NCI-H2029 (cell line): Measurements from ENCODE around the gene TAX1BP3.

Experiments used
- DNase-seq: peaks from one replicate; lab custom pipeline; 2025; lab: John Stamatoyannopoulos, UW

TAX1BP3 gene

GRCh38 chr17:3657874-3658783 lies 10.2 kb downstream of the TAX1BP3 start:
- no peak for DNase-seq

GRCh38 chr17:3657588-3657869 lies 10.8 kb downstream of the TAX1BP3 start:
- no peak for DNase-seq

GRCh38 chr17:3656755-3657587 lies 11.4 kb downstream of the TAX1BP3 start:
- no peak for DNase-seq

- no peak for DNase-seq
Measured at GRCh38 chr17:3656353-3656752, 12.0 kb downstream of the TAX1BP3 start.

GRCh38 chr17:3655766-3656165 lies 12.6 kb downstream of the TAX1BP3 start:
- DNase-seq: no peak

- DNase-seq: no peak
Measured at GRCh38 chr17:3647769-3648555, 20.4 kb downstream of the TAX1BP3 start.

GRCh38 chr17:3647251-3647650 lies 21.1 kb downstream of the TAX1BP3 start:
- DNase-seq: no peak

GRCh38 chr17:3645310-3645709 lies 23.1 kb downstream of the TAX1BP3 start:
- DNase-seq: no peak

- DNase-seq: no peak
Measured at GRCh38 chr17:3643889-3644349, 24.5 kb downstream of the TAX1BP3 start.

GRCh38 chr17:3641717-3642486 lies 26.5 kb downstream of the TAX1BP3 start:
- no peak for DNase-seq

GRCh38 chr17:3641014-3641413 lies 27.4 kb downstream of the TAX1BP3 start:
- DNase-seq: no peak

GRCh38 chr17:3639981-3640596 lies 28.3 kb downstream of the TAX1BP3 start:
- DNase-seq: no peak

- DNase-seq: no peak
Measured at GRCh38 chr17:3636908-3637373, 31.4 kb downstream of the TAX1BP3 start.

- DNase-seq: peak; percentile 86
Measured at GRCh38 chr17:3636154-3636907, 32.0 kb downstream of the TAX1BP3 start, which contains the start of the genes CTNS and SHPK. TSS of gene CTNS (plus strand) at chr17:3636760. CDS start at chr17:3640207, 3,447 bp downstream. TSS of gene SHPK (minus strand) at chr17:3636250. CDS start at chr17:3636219, 31 bp downstream.

GRCh38 chr17:3635474-3636153 lies 32.8 kb downstream of the TAX1BP3 start:
- no peak for DNase-seq

- no peak for DNase-seq
Measured at GRCh38 chr17:3632287-3632686, 36.1 kb downstream of the TAX1BP3 start.

- DNase-seq: no peak
Measured at GRCh38 chr17:3630781-3631180, 37.6 kb downstream of the TAX1BP3 start.

GRCh38 chr17:3627769-3628167 lies 40.6 kb downstream of the TAX1BP3 start:
- DNase-seq: no peak
